GM21737 (cell line): ENCODE measurements around the gene MAML2.

Source experiments
- ATAC-seq: cut with Tn5 transposase; IDR thresholded peaks from one replicate; pipeline ENCODE4 v1.9.1; 2021; ENCODE audit warnings: mild to moderate bottlenecking, moderate library complexity; ENCODE audit not compliant: unreplicated experiment

Gene MAML2

DNA sequence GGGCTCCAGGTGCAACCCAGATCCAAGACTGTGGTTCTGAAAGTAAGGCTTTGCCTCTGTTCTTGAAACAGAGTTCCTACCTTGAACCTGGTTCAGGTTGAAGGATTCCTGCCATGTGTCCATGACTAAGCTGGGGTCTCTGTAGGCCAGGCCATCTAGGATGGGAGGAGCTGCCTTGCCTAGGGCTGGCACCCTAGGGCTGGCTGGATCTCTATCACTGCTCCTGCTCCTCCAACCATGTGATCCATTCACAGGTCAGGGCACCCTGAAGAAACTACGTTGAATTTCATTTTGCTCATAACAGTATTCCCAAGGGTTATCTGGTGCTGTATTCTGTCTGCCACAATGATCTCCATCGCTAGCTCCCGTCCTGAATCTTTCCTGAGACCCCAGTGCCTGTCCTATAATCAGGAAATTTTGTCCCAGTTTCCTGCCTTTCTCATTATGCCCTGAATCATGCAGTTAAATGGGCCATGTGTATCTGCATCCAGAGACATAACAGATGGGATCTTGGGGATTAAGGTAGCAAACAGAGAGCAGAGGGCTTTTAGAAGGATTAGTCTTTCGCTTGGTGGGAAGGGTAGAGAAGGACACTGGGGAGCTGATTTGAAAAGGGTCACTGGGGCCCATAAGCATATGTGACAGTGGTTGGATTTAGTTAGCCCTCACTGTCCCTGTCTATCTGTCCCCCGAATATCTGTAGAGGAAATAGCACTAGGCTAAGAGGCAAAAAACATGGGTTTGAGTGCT is 320.9 kb downstream of the MAML2 start:
- no peak for ATAC-seq

DNA sequence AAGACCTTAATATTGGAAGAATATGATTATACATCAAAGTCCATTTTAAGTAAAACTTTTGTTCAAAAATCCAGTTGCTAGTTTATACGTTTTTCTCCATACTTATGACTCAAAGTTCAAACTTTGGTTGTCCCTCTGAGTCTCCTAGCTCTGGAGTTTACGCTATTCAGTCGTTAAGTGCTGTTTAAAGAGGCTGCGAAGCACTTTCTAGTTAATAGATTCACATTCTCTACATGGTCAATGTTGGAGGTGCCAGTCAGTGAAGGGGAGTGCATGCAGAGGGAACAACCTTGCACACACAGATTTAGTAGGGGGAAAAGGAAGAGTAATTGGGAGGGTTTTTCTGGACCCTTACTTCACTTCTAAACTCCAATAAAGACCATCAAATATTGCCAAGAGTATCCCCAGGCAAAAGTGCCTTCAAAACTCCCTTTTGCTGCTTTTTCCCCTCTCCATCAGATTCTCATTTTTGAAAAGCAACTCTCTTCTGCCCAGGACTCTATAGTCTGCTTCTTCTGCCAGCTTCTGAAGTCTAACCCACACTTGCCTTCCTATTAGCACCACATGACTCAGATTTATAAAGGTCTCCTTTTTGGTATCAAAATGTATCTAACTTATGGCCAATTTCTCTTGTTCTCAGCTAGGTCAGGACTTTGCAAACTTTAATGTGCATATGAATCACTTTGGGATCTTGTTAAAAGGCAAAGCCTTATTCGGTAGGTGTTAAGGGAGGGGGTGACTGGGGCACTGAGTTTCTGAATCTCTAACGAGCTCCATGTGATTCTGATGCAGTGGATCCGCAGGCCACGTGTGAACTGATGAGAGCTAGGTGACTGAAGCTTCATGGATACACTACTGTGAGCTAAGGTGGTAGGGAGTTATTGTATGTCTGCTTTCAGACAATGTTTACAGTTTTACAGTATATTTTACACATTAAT is 322.9 kb downstream of the MAML2 start:
- ATAC-seq = no peak

DNA sequence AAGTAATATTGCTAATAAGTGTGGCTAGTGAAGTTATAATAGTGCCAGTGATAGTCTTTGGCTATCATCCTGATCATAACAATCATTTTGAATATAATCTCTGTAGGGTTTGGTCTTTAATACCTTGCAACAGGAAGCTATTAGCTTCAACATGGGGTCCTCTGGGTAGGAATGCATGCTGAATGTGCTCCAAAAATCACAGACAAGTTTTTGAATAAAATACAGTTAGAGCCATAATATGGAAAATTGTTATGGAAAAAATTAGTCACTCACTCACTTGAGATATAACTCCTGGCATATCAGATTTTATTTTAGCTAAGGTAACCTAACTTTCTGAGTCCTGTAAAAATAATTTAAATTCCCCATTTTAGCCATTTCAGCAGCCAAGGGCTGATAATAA is 323.7 kb downstream of the MAML2 start:
- ATAC-seq = no peak

DNA sequence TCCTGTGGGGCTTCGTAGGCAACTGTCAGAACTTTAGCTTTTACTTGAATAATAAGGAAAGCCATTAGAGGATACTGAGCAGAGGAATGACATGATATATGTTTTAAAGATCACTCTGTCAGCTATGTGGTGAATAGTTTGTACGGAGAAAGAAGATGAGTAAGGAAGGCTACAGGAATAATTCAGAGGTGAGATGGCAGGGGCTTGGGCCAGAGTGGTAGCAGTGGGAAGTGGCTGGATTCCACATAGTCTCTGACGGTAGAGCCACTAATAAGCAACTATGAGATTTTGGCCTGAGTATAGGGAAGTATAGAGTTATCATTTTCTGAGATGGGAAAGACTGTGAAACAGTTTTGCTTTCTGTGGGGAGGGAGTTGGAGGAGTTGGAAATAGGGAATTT is 325.1 kb downstream of the MAML2 start:
- ATAC-seq = no peak

DNA sequence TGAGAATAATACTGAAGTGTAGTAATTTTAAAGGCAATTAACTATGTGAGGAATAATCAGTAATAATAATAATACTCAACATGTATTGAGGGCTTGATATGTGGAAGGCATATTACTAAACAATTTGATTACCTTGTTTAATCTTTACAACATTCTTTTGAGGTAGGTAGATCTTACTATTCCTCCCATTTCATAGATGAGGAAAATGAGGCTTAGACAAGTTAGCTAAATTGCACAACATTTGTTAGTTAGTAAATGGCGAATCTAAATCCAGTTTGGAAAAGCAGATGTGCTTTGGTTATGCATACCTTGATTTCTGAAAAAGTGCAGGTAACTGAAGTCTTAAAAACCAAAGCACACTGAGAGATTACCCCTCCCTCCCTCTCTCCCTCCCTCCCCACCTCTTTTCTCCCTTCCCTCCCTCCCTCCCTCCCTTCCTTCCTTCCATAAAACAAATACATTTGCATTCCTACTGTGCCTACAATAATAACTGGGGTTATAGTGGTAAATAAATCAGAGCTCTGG is 326.0 kb downstream of the MAML2 start:
- no peak for ATAC-seq

DNA sequence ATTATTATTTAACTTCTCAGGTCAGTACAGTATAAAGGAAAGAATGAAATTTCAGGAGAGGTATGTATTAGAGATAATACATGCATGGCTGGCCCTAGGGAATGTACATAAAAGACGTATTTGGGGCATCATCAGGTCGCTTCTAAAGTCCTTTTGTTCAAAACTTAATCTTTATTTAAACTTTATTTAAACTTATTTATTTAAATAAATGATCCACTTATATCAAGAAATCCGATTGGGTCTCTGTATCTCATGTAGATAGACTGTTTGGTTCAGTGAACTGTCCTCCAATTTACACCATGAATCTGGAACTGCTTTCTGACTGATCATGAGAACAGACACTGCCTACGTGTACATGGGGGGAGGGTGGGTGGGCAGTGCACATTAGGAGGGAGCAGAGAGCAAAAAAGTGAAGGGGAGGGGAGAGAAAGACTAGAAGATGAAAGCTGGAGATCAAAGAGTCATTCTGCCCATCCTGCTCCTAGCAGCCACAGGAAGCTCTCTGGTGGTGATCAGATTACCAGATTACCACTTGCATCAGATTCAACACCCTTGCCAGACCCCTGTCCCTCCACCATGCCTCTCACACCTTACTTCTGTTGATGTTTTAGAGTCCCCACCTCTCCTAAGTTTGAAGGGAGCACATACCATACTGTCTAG is 327.0 kb downstream of the MAML2 start:
- no peak for ATAC-seq

DNA sequence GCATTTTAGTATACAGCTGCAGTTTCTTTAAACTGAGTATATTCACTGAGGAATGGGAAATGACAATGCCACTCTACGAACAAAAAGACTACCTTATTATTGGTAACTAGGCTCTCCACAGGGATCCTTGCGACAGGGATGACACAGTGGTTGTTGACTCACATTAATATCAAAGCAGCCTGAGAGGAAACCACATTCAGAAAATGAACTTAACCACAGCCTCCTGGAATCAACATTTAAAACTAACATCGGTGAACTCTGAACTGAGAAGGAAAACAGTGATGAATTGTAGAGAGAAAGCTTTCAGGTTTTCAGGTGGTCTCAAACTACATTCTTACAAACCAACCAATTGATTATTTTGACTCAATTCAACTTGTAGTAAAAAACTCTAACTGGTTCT is 328.8 kb downstream of the MAML2 start:
- ATAC-seq = peak; percentile 39

DNA sequence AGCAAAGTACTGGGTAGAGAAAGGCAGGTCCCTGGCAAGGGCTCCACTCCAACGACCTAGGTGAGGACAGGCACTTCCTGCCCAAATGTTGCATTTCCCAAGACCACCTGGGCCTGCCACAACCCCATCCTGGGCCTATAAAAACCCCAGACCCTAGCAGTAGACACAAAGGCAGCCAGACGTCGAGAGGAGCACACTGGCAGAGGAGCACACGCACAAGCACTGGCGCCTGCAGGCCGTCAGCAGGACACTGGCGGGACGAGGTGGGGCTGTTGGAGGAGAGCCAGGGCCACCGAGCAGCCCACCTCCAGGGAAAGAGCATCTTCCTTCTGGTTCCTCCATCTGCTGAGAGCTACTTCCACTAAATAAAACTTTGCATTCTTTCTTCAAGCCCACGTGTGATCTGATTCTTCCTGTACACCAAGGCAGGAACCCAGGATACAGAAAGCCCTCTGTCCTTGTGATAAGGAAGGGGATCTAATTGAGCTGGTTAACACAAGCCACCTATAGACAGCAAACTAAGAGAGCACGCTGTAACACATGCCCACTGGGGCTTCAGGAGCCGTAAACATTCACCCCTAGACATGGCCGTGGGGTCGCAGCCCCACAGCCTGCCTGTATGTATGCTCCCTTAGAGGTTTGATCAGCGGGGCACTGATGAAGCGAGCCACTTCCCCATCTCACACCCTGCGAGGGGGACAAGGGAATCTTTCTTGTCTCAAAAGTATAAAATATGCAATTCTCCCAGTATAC is 329.4 kb downstream of the MAML2 start:
- ATAC-seq = no peak

DNA sequence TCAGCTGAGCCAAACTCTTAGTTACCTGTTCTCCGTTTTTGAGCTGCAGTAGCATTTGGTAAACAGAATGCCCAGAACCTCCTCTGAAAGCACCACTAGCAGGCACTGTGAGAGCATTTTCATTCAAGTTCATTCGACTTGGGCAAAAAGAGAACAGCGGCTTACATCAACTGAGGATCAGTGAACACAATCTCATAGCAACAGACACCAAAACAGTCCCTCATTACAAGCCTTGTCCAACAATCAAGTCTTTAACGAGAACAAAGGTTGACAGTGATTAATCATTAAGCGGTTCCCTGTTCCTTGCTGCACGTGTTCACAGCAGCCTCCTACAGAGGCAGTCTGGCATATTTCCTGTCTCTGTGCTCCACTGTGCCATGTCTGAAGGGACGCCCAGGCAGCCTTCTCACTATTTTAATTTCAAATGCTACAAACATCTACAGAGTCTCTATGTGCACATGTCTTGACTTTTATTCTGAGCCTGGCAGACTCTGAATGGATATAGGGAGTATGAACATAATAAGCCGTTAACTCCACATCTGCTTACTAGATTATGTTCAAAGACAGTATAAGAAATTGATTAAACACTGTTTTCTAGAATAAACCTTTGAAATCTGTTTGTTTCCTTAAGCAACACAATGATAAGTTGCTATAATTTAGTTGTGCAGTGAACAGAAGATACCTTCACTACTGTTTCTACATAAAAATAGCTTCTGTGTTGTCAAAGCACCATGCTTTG is 330.7 kb downstream of the MAML2 start:
- ATAC-seq = peak; percentile 84

DNA sequence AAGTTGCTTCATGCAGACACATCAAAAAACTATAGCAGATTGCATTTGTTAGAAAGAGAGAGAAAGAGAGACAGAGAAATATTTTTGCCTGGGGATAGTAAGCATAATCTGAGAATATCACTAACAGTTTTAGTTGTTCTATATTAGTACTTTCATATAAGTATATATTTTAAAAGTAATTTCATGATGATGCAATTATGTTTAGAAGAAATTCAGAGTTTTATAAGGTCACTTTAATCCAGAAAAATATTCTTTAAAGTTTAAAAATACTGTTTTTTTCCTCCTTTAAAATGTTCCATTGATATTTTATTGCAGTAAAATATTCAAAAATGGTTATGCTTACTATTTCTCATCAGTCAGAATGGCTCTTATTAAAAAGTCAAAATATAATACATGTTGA is 332.3 kb downstream of the MAML2 start:
- ATAC-seq = no peak

DNA sequence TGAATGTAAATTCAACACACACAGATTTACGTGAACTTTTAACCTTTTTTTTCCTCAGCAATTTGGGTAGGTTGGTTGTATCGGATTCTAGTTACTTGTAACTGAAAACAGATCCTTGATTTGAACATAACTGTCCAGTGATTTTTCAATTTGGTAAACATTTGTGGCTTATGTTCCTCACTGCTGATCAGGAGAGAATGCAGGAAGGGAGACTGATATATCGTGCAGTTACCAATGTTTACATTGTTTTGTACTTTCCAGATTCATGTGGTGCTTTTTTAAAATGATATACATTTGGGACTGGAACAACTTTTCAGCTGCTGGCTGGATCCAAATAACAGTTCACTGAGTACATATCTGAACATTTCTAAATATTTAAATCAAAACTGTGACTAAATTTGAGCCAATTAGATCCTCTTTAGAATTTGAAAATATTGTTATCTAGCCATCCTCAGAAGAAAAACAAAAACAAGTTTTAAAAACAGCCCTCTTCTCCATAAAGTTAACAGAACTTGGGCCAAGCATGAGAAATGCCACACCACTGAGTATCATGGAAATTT is 334.8 kb downstream of the MAML2 start:
- ATAC-seq = no peak

DNA sequence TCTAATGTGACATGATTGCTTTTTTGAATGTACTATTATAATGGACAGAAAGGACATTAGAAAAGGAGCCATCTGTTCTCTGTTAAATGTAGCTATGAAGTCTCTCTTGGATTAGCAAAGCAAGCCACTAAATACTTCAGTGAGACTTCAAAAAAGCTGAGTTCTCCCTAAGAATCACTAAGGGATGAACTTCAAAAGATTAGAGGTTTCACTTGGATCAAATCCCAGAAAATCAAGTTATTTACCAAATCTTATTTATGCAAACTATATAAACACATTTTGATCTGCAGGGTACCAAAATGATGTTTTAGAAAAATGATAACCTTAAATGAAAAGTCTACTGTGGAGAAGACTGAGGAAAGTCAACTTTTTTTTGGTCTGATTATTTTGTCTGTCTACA is 337.0 kb downstream of the MAML2 start:
- ATAC-seq = no peak

DNA sequence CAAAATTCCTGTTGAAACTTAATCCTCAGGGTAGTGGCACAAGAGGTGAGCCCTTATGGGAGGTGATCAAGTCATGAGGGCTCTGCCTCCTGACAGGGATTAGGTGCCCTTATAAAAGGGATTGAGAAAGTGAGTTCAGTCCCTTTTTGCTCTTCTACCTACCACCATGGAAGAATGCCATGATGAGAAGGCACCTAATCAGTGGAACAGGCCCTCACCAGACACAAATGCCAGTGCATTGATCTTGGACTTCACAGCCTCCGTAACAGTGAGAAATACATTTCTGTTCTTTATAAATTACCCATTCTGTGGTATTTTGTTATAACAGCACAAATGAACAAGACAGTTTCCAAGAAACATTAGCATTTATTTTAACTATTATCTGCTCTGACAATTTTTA is 338.1 kb downstream of the MAML2 start:
- no peak for ATAC-seq

DNA sequence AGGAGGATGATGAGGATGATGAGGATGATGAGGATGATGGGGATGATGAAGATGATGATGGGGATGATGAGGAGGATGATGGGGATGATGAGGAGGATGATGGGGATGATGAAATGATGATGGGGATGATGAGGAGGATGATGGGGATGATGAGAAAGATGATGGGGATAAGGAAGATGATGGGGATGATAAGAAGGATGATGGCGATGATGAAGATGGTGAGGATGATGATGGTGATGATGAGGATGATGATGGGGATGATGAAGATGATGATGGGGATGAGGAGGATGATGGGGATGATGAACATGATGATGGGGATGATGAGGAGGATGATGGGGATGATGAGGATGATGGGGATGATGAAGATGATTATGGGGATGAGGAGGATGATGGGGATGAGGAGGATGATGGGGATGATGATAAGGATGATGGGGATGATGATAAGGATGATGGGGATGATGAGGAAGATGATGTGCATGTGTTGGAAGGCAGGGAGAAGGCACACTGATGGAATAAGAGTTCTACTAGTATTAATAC is 340.2 kb downstream of the MAML2 start:
- ATAC-seq = no peak

DNA sequence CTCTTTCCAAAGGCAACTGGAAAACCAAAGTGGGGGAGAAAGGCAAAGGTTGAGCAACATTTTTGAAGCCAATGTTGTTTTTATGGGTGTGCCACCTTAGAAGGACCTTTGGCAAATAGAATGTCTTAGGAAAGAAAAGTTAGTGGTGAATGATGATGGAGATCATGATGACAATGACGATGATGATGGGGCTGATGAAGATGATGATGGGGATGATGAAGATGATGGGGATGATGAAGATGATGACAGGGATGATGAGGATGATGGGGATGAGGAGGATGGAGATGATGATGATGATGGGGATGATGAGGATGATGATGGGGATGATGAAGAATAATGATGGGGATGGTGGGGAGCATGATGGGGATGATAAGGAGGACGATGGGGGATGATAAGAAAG is 340.7 kb downstream of the MAML2 start:
- no peak for ATAC-seq

DNA sequence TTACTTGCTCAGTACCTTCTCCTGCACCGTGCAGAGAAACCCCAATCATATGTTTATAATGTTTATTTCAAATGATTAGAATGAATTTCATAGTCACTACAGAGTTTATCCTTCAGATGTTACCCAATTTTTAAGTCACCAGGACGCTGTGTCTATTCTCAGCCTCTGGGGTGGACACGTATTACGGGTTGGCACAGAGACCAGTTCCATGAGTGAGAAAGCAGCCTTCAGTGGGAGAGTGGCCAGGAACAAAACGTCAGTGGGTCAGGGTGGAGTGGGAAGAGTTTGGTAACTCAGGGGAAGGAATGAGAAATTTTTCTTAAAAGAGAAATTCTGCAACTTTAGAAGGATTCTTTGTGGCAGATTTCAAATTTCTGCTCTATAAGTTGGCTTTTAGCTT is 342.0 kb downstream of the MAML2 start:
- ATAC-seq = no peak

DNA sequence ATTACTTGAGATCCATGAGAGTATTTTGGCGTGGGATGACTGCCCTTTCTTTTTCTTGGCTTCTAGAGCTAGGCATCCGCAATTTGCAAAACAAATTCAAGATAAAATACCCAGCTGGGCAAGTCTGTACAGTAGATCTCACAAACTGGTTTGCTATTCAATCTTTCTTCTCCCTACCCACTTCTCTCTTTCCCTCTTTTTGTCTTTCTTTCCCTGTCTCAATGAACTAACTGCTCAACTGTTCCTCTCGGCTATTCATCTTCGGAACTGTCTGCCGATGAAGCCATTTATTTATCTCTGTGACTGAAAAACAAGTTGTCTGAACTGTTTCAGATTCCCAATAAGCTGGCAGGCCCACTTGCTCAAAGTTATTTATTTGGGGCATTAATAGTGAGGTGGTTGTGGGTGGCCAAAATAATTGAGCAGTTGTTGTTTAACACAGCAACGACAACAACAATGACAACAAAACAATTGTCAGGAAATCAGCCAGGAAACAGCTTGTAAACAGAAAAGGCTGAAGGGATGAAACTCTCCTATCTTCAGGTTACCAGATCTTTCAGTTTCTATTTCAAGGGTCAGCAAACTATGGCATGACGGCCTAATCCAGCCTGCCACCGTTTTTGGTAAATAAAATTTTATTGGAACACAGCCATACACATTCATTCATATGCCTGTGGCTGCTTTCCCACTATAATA is 343.1 kb downstream of the MAML2 start:
- ATAC-seq = no peak

DNA sequence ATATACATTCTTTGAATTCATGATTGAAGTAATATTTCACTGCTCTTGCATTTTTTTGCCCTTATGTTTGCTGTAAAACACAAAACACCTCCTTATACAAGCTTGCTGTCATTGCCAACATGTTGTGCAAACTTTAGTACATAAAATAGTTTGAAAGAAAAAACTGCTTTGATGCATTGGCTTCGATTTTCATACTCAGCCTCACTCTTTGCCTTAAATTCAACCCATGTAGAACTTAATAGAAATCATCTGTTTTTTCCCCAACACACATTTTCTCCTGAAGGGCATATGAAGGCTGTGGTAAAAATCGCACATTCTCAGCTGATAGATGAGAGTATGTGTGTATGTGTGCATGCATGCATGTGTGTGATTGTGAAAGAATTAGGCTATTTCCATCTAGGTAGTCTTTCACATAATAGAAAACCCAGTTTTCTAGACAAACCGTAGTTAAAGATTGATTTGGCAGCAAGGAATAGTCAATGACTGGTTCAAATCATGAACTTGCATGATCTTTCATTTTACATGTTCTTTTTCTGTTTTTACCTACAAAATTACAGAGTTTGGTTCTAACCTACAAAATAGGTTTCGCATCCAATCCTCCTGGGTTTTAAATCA is 346.3 kb downstream of the MAML2 start:
- no peak for ATAC-seq
